H1 (cell line): ENCODE data around the gene TBCA. TPM values are rescaled to one million over a fixed set of nuclear protein-coding genes. Genes with fewer than 3 reads are reported as not detected.

Experiments
- CTCF ChIA-PET: fragments of 300-600 bp; sonication (Branson Sonifier 250); formaldehyde crosslinking; loops from one replicate; lab custom pipeline; 2021; ENCODE audit not compliant: partially characterized antibody; lab: Charles Lee
- POLR2A ChIA-PET: fragments of 300-600 bp; sonication (Branson Sonifier 250); formaldehyde crosslinking; loops from one replicate; lab custom pipeline; 2021; ENCODE audit warnings: inconsistent platforms; ENCODE audit not compliant: partially characterized antibody; lab: Charles Lee
- DNase-seq, 2 experiments: peaks; one replicate each; pipeline versions ENCODE4 v3.0.0 to v3.0.0-alpha.2; 2010 to 2022; ENCODE audit warnings: low spot score in 2 of 2, low read depth in 1 of 2, mixed read lengths in 1 of 2
- FAIRE-seq: peaks from 2 replicates; lab custom pipeline; 2011; peaks lifted over from hg19 to GRCh38; lab: Jason Lieb, UNC
- H2AFZ ChIP-seq: 2 replicates; pipeline ENCODE4 v1.8.1; 2012; ENCODE audit warnings: low read length, inconsistent platforms
- H2AK5ac ChIP-seq: 2 replicates; pipeline ENCODE4 v1.6.1; 2013; ENCODE audit warnings: low read depth, low read length
- H2BK120ac ChIP-seq: replicated peaks from 2 replicates; pipeline ENCODE3; 2013; ENCODE audit warnings: low read depth, low read length, inconsistent platforms
- H2BK12ac ChIP-seq: 2 replicates; pipeline ENCODE4 v1.6.1; 2013; ENCODE audit warnings: low read depth, low read length
- H2BK15ac ChIP-seq: 2 replicates; pipeline ENCODE4 v1.6.1; 2013; ENCODE audit warnings: low read length
- H2BK20ac ChIP-seq: 2 replicates; pipeline ENCODE4 v1.6.1; 2013; ENCODE audit warnings: low read length
- H2BK5ac ChIP-seq: 2 replicates; pipeline ENCODE4 v1.6.1; 2013; ENCODE audit warnings: low read depth, low read length
- H3K14ac ChIP-seq: 2 replicates; pipeline ENCODE4 v1.6.1; 2013; ENCODE audit warnings: inconsistent platforms; ENCODE audit not compliant: insufficient read length
- H3K18ac ChIP-seq: 2 replicates; pipeline ENCODE4 v1.6.1; 2013; ENCODE audit warnings: low read length; ENCODE audit errors: extremely low read depth
- H3K23ac ChIP-seq: 2 replicates; pipeline ENCODE4 v1.6.1; 2013; ENCODE audit warnings: inconsistent platforms; ENCODE audit not compliant: insufficient read length
- H3K23me2 ChIP-seq: 2 replicates; pipeline ENCODE4 v1.6.1; 2013; ENCODE audit warnings: low read depth, low read length
- H3K27ac ChIP-seq: 2 replicates; pipeline ENCODE4 v1.6.1; 2011; ENCODE audit warnings: low read depth, low read length, inconsistent platforms
- H3K27me3 ChIP-seq, 4 experiments: replicated peaks in 1 of 4; 1 replicate in 1 of 4; 2 replicates in 3 of 4; pipeline versions ENCODE4 v1.6.1 to v1.8.1; 2011 to 2013; ENCODE audit warnings: low read length in 3 of 4, mild to moderate bottlenecking in 3 of 4, inconsistent platforms in 2 of 4, mixed read lengths in 2 of 4, moderate library complexity in 1 of 4; ENCODE audit not compliant: control insufficient read depth in 3 of 4, insufficient read depth in 3 of 4; ENCODE audit errors: extremely low read depth in 1 of 4
- H3K36me3 ChIP-seq, 4 experiments: 2 replicates each; pipeline versions ENCODE4 v1.6.1 to v1.8.1; 2011 to 2013; ENCODE audit warnings: mild to moderate bottlenecking in 4 of 4, low read length in 3 of 4, moderate library complexity in 2 of 4, control low read depth in 1 of 4, inconsistent platforms in 1 of 4; ENCODE audit not compliant: insufficient read depth in 4 of 4, control insufficient read depth in 2 of 4
- H3K4ac ChIP-seq: replicated peaks from 2 replicates; pipeline ENCODE3; 2013; ENCODE audit warnings: low read length, low read depth, mixed read lengths, inconsistent platforms; ENCODE audit not compliant: insufficient read length
- H3K4me1 ChIP-seq, 4 experiments: replicated peaks in 1 of 4; 1 replicate in 1 of 4; 2 replicates in 3 of 4; pipeline versions ENCODE4 v1.6.1 to v1.8.1; 2011 to 2013; ENCODE audit warnings: low read length in 3 of 4, inconsistent platforms in 2 of 4, mixed read lengths in 1 of 4; ENCODE audit not compliant: insufficient read depth in 4 of 4, control insufficient read depth in 3 of 4
- H3K4me2 ChIP-seq, 2 experiments: 2 replicates each; pipeline versions ENCODE4 v1.6.1 to v1.8.1; 2011 to 2013; ENCODE audit warnings: low read depth in 2 of 2, low read length in 2 of 2, control low read depth in 1 of 2, inconsistent platforms in 1 of 2, mild to moderate bottlenecking in 1 of 2; ENCODE audit not compliant: insufficient read depth in 1 of 2
- H3K4me3 ChIP-seq, 4 experiments: fragments of 200-600, 300-600 bp in 1 of 4; sonication (generic), shearing (Covaris generic), sonication (Bioruptor Twin) in 1 of 4; 2 replicates each; pipeline versions ENCODE4 v1.5.1 to v1.8.1; 2011 to 2016; ENCODE audit warnings: low read length in 4 of 4, low read depth in 3 of 4, control low read depth in 2 of 4, inconsistent platforms in 2 of 4, mild to moderate bottlenecking in 2 of 4, mixed read lengths in 1 of 4, moderate library complexity in 1 of 4; ENCODE audit not compliant: insufficient read depth in 2 of 4; ENCODE audit errors: extremely low read depth in 1 of 4
- H3K56ac ChIP-seq: replicated peaks from 2 replicates; pipeline ENCODE3; 2013; ENCODE audit warnings: low read depth, mild to moderate bottlenecking, mixed read lengths, low read length, inconsistent platforms; ENCODE audit not compliant: insufficient read length
- H3K79me1 ChIP-seq: 2 replicates; pipeline ENCODE4 v1.6.1; 2013; ENCODE audit warnings: low read depth, low read length, control low read depth
- H3K79me2 ChIP-seq, 2 experiments: 2 replicates each; pipeline versions ENCODE4 v1.6.1 to v1.8.1; 2012 to 2013; ENCODE audit warnings: low read length in 2 of 2, mild to moderate bottlenecking in 2 of 2, inconsistent platforms in 1 of 2; ENCODE audit not compliant: insufficient read depth in 2 of 2, control insufficient read depth in 1 of 2
- H3K9ac ChIP-seq, 4 experiments: replicated peaks in 1 of 4; 1 replicate in 1 of 4; 2 replicates in 3 of 4; pipeline versions ENCODE4 v1.6.1 to v1.8.1; 2011 to 2013; ENCODE audit warnings: low read depth in 3 of 4, low read length in 3 of 4, control low read depth in 2 of 4, mild to moderate bottlenecking in 2 of 4, moderate library complexity in 2 of 4, inconsistent platforms in 1 of 4; ENCODE audit errors: extremely low read depth in 1 of 4
- H3K9me3 ChIP-seq, 2 experiments: 2 replicates each; pipeline versions ENCODE4 v1.6.1 to v1.8.1; 2012 to 2013; ENCODE audit warnings: mild to moderate bottlenecking in 2 of 2, moderate library complexity in 2 of 2, control low read depth in 1 of 2, inconsistent platforms in 1 of 2, low read depth in 1 of 2, low read length in 1 of 2, mixed read lengths in 1 of 2; ENCODE audit not compliant: insufficient read depth in 2 of 2
- H4K20me1 ChIP-seq, 2 experiments: replicated peaks in 1 of 2; 2 replicates each; pipeline versions ENCODE3 to v1.8.1; 2011 to 2013; ENCODE audit warnings: inconsistent platforms in 2 of 2, low read length in 2 of 2, mild to moderate bottlenecking in 1 of 2; ENCODE audit not compliant: insufficient read depth in 2 of 2, control insufficient read depth in 1 of 2
- H4K5ac ChIP-seq: 2 replicates; pipeline ENCODE4 v1.6.1; 2013; ENCODE audit warnings: low read length, low read depth, mixed read lengths, inconsistent platforms; ENCODE audit not compliant: insufficient read length
- H4K8ac ChIP-seq: 2 replicates; pipeline ENCODE4 v1.8.0; 2013; ENCODE audit warnings: mild to moderate bottlenecking, moderate library complexity, low read length, inconsistent platforms; ENCODE audit not compliant: insufficient read depth; ENCODE audit errors: extremely low read depth
- H4K91ac ChIP-seq: replicated peaks from 2 replicates; pipeline ENCODE3; 2013; ENCODE audit warnings: low read length, mixed read lengths, inconsistent platforms; ENCODE audit not compliant: insufficient read length
- BRCA1 ChIP-seq: IDR thresholded peaks from 2 replicates; pipeline ENCODE4 v1.6.1; 2012; ENCODE audit warnings: low read depth, low read length, improper control_type of control experiment
- CBX5 ChIP-seq: fragments of 300-800, 300-1000 bp; sonication (generic); IDR thresholded peaks from 2 replicates; pipeline ENCODE4 v1.7.1; 2016; ENCODE audit warnings: antibody characterized with exemption, low read length, low read depth
- CHD1 ChIP-seq: IDR thresholded peaks from 2 replicates; pipeline ENCODE4 v1.6.1; 2012; ENCODE audit warnings: low read depth, low read length, improper control_type of control experiment
- EP300 ChIP-seq, 2 experiments: IDR thresholded peaks; 1 replicate in 1 of 2; 2 replicates in 1 of 2; pipeline ENCODE4 v1.6.1; 2011 to 2012; ENCODE audit warnings: low read depth in 2 of 2, low read length in 2 of 2, mild to moderate bottlenecking in 2 of 2, borderline replicate concordance in 1 of 2, inconsistent platforms in 1 of 2, moderate library complexity in 1 of 2
- GABPA ChIP-seq: IDR thresholded peaks from 2 replicates; pipeline ENCODE4 v1.6.1; 2011; ENCODE audit warnings: mild to moderate bottlenecking, low read length, moderate library complexity, borderline replicate concordance; ENCODE audit not compliant: insufficient read depth
- HDAC6 ChIP-seq: IDR thresholded peaks from one replicate; pipeline ENCODE4 v1.7.1; 2012; ENCODE audit warnings: low read depth, mild to moderate bottlenecking, inconsistent platforms, low read length, moderate library complexity
- JUN ChIP-seq: IDR thresholded peaks from 2 replicates; pipeline ENCODE4 v1.6.1; 2011; ENCODE audit warnings: low read depth, mild to moderate bottlenecking, improper control_type of control experiment, low read length
- KDM4A ChIP-seq: IDR thresholded peaks from one replicate; pipeline ENCODE4 v1.7.1; 2012; ENCODE audit warnings: low read depth, mild to moderate bottlenecking, moderate library complexity, low read length, inconsistent platforms; ENCODE audit not compliant: severe bottlenecking
- POLR2AphosphoS5 ChIP-seq: IDR thresholded peaks from 2 replicates; pipeline ENCODE4 v1.6.1; 2011; ENCODE audit warnings: low read depth, low read length
- RAD21 ChIP-seq, 2 experiments: IDR thresholded peaks in 1 of 2; conservative IDR thresholded peaks in 1 of 2; 2 replicates each; pipeline ENCODE4 v1.6.1; 2011; ENCODE audit warnings: low read depth in 2 of 2, low read length in 2 of 2, improper control_type of control experiment in 1 of 2, inconsistent platforms in 1 of 2, mild to moderate bottlenecking in 1 of 2, moderate library complexity in 1 of 2
- RFX5 ChIP-seq: IDR thresholded peaks from 2 replicates; pipeline ENCODE4 v1.6.1; 2011; ENCODE audit warnings: low read depth, low read length, improper control_type of control experiment, borderline replicate concordance
- RXRA ChIP-seq: IDR thresholded peaks from 2 replicates; pipeline ENCODE4 v1.6.1; 2011; ENCODE audit warnings: low read depth, mild to moderate bottlenecking, low read length, moderate library complexity; ENCODE audit not compliant: insufficient read depth
- SP2 ChIP-seq: IDR thresholded peaks from 2 replicates; pipeline ENCODE4 v1.6.1; 2012; ENCODE audit warnings: mild to moderate bottlenecking, low read length, inconsistent platforms
- TEAD4 ChIP-seq: IDR thresholded peaks from 2 replicates; pipeline ENCODE4 v1.6.1; 2012; ENCODE audit warnings: low read depth, low read length, inconsistent platforms, mixed read lengths
- ZNF274 ChIP-seq: IDR thresholded peaks from 2 replicates; pipeline ENCODE4 v1.7.0; 2012; ENCODE audit warnings: low read length, borderline replicate concordance; ENCODE audit errors: extremely low read depth
- WGBS, 2 experiments: shearing (Covaris generic) in 1 of 2; methylation state at CpG; one replicate each; pipeline versions ENCODE4 v1.1.6 to v1.1.7; 2013 to 2015; ENCODE audit warnings: low lambda C conversion rate in 2 of 2, mixed read lengths in 2 of 2, inconsistent platforms in 1 of 2, low coverage in 1 of 2, missing lambda C conversion rate in 1 of 2; ENCODE audit not compliant: insufficient replicate concordance in 2 of 2, insufficient coverage in 1 of 2, insufficient read length in 1 of 2; ENCODE audit errors: extremely low coverage in 1 of 2, missing lambda C conversion rate in 1 of 2; 5-methylcytosine and 5-hydroxymethylcytosine counted together
- polyA plus RNA-seq, 7 experiments: library from polyadenylated mRNA; depleted of rRNA in 3 of 7; stranded (reverse) in 5 of 7; unstranded in 2 of 7; fragments of >200 nt in 5 of 7; fragments of 200-250 nt in 2 of 7; gene quantifications; 1 replicate in 5 of 7; 2 replicates in 1 of 7; 4 replicates in 1 of 7; pipeline versions ENCODE4 v1.2.1 to v1.2.3, GENCODE V29; 2011 to 2013; ENCODE audit warnings: missing spikeins in 2 of 7, mixed read lengths in 2 of 7
- total RNA-seq: library from RNA; stranded (reverse); fragmentation: NEBNext Ultra II Directional; extraction: Animal tissue kit (Norgen Biotek cat#: 25700); gene quantifications from 2 replicates; pipeline ENCODE4 v1.2.1, GENCODE V29; 2021

TBCA gene
- total and polyA plus RNA-seq, 2 of the 8 experiments (the other 6 are each of a cell fraction or from before 2014, with no cell fraction given) = 55.7 to 320 TPM

DNA sequence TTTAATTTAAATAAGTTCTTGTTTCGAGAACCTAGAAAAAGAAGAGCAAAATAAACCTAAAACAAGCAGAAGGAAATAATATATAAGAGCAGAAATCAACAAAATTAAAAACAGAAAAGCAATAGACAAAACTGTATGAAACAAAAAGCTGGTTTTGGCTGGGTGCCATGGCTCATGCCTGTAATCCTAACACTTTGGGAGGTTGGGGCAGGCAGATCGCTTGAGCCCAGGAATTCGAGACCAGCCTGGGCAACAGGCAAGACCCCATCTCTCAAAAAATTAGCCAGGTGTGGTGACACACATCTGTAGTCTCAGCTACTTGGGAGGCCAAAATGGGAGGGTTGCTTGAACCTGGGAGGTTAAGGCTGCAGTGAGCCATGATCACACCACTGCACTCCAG, 78.4 kb downstream of the TBCA start:
- H3K79me2 ChIP-seq = peaks cover 0 to 62% of the 10 kb centered on the region in 2 experiments; a peak in 2 of 4 replicates
- no peak overlapping the region for H3K23ac ChIP-seq
- CTCF ChIA-PET = no interaction called here
- H3K4me3 ChIP-seq = no peak overlapping the region
- H3K79me1 ChIP-seq = no peaks in the 10 kb centered on the region
- no peak overlapping the region for H2AK5ac ChIP-seq
- H3K9me3 ChIP-seq = no peaks in the 10 kb centered on the region; a peak in 1 of 4 replicates
- H3K27ac ChIP-seq = no peak overlapping the region
- H3K23me2 ChIP-seq = no peaks in the 10 kb centered on the region; the same call in 1 of the 2 replicates
- no peak overlapping the region for H2BK120ac ChIP-seq
- no peak overlapping the region for H3K18ac ChIP-seq
- no peak overlapping the region for H2BK5ac ChIP-seq
- no peak for FAIRE-seq
- H4K8ac ChIP-seq = no peak overlapping the region
- no peak overlapping the region for H3K9ac ChIP-seq
- H3K4me2 ChIP-seq = no peak overlapping the region
- H3K36me3 ChIP-seq = peaks cover 0 to 9% (median under 1%) of the 10 kb centered on the region in 4 experiments; a peak in 2 of 8 replicates
- H2BK20ac ChIP-seq = no peak overlapping the region
- H3K14ac ChIP-seq = no peak overlapping the region
- H4K20me1 ChIP-seq = no peaks in the 10 kb centered on the region
- WGBS, 2 experiments = 85% methylated on average over 3 of the region's 3 CpGs; no CpG with 5 or more reads in 1 of the 2 experiments
- no peak overlapping the region for H2BK15ac ChIP-seq
- DNase-seq = no peak
- no peaks in the 10 kb centered on the region for H3K27me3 ChIP-seq
- no peak overlapping the region for H2BK12ac ChIP-seq
- H3K56ac ChIP-seq = no peak overlapping the region
- no peak overlapping the region for H3K4ac ChIP-seq
- no peak overlapping the region for H2AFZ ChIP-seq
- H3K4me1 ChIP-seq = no peaks in the 10 kb centered on the region; a peak in 1 of 7 replicates
- POLR2A ChIA-PET = no interaction called here
- H4K91ac ChIP-seq = no peak overlapping the region
- no peak overlapping the region for H4K5ac ChIP-seq
- TF ChIP-seq TEAD4 (no peak), RAD21 (IDR thresholded peaks at IDR 0.05 in 1 of 2, conservative IDR thresholded peaks at IDR 0.05 in 1 of 2; ENCODE audit: low read depth in 2 of 2, low read length in 2 of 2) (no peak), BRCA1 (no peak), GABPA (no peak), HDAC6 (no peak), RFX5 (no peak), JUN (no peak), KDM4A (no peak), RXRA (no peak), ZNF274 (no peak), POLR2AphosphoS5 (no peak), CBX5 (no peak), EP300 (IDR thresholded peaks at IDR 0.05; ENCODE audit: borderline replicate concordance in 1 of 2, low read depth in 2 of 2, low read length in 2 of 2) (no peak), SP2 (no peak), CHD1 (no peak)
